ENCODE results near the gene GOPC.
A peak's percentile ranks its signal among the peaks of the same experiment; 100 is the strongest.

Gene GOPC

DNA sequence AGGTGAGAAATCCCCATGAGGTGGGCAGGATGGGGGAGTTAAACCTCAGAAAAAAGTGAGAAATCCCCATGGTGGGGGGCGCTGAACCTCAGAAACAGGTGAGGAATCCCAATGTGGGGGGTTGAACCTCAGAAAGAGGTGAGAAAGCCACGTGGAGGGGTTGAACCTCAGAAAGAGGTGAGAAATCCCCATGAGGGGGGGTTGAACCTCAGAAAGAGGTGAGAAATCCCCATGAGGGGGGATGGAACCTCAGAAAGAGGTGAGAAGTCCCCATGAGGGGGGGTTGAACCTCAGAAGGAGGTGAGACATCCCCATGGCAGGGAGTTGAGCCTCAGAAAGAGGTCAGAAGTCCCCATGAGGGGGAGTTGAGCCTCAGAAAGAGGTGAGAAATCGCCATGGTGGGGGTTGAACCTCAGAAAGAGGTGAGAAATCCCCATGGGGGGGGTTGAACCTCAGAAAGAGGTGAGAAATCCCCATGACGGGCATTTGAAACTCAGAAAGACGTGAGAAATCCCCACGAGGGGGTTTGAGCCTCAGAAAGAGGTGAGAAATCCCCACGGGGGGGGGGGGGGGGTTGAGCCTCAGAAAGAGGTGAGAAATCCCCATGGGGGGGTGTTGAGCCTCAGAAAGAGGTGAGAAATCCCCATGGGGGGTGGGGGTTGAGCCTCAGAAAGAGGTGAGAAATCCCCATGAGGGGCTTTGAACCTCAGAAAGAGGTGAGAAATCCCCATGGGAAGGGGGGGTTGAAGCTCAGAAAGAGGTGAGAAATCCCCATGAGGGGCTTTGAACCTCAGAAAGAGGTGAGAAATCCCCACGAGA is 14.3 kb upstream of the GOPC start:
- WGBS (ENCODE audit: insufficient coverage, insufficient read length) = no CpG with 5 or more reads among the region's 8 CpGs
- Histone ChIP-seq H3K36me3 (ENCODE audit: control insufficient read depth, insufficient read depth, low read length) (no peaks in the 10 kb centered on the region), H3K4me1 (ENCODE audit: control insufficient read depth, insufficient read depth, low read length) (no peaks in the 10 kb centered on the region; the same call in 1 of the 2 replicates), H3K27ac (ENCODE audit: low read length) (no peak overlapping the region), H3K4me3 (ENCODE audit: low read length) (no peak overlapping the region), H3K9me3 (ENCODE audit: control insufficient read depth, insufficient read depth, low read length) (no peaks in the 10 kb centered on the region), H3K27me3 (ENCODE audit: control insufficient read depth, insufficient read depth, low read length) (no peaks in the 10 kb centered on the region)
- no peak for DNase-seq (ENCODE audit: low read depth, low spot score)

DNA sequence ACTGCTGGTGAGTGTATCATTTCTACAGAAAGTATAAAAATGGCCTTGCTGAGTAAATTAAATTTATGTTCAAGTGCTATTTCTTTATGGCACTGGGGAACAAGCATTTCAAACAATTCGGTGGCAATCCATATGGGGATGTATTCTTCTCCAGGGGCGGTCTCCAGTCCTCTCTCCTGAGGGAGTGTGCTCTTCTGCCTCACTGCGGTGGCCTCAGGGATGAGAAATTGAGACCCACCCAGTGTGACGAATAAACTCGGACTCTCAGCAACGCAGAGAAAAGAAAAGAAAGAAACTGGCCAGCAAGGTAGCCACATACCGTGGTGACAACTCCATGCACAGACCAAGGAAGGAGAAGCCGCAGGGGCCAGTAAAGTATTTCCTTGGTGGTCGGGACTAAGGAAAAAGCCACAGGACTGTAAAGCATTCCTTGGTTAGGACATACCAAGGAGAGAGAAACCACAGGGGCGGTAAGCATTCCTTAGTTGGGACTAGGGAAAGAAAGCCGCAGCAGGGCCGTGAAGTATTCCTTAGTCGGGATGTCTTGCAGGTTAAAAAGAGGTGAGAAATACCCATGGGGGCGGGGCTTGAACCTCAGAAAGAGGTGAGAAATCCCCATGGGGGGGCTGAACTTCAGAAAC is 13.6 kb upstream of the GOPC start:
- DNase-seq (ENCODE audit: low read depth, low spot score) = no peak
- H3K9me3 ChIP-seq (ENCODE audit: control insufficient read depth, insufficient read depth, low read length) = no peaks in the 10 kb centered on the region
- no peak overlapping the region for H3K27ac ChIP-seq (ENCODE audit: low read length)
- WGBS (ENCODE audit: insufficient coverage, insufficient read length) = no CpG with 5 or more reads among the region's 14 CpGs
- no peaks in the 10 kb centered on the region for H3K36me3 ChIP-seq (ENCODE audit: control insufficient read depth, insufficient read depth, low read length)
- H3K4me3 ChIP-seq (ENCODE audit: low read length) = no peak overlapping the region
- H3K27me3 ChIP-seq (ENCODE audit: control insufficient read depth, insufficient read depth, low read length) = no peaks in the 10 kb centered on the region
- H3K4me1 ChIP-seq (ENCODE audit: control insufficient read depth, insufficient read depth, low read length) = no peaks in the 10 kb centered on the region; the same call in 1 of the 2 replicates

DNA sequence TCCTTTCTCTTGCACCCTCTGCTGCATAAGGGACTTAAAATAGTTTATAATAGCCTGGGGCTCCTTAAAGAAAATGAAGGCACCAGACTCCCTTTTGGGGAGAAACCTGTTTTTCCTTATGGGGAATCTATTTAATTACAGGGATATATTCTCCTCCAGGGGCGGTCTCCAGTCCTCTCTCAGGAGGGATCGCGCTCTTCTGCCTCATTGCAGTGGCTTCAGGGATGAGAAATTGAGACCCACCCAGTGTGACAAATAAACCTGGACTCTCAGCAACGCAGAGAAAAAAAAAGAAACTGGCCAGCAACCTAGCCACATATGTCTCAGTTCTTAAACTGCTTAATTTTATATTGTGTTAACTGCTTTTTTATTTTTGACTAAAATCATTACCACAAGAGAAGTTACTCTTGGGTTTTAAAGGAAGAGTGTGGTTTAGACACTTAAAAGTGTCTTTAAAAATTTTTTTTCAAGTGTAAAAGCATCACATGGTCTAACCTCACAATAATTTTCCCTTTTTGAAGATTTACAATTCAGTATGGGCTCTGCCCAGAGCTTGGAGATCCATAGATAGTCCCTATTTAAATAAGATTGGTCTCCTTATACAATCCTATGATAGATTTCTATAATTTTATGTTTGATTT is 11.7 kb upstream of the GOPC start:
- no peak for DNase-seq (ENCODE audit: low read depth, low spot score)
- H3K27ac ChIP-seq (ENCODE audit: low read length) = no peak overlapping the region
- no peak overlapping the region for H3K4me3 ChIP-seq (ENCODE audit: low read length)
- no peaks in the 10 kb centered on the region for H3K9me3 ChIP-seq (ENCODE audit: control insufficient read depth, insufficient read depth, low read length)
- H3K27me3 ChIP-seq (ENCODE audit: control insufficient read depth, insufficient read depth, low read length) = no peaks in the 10 kb centered on the region
- WGBS (ENCODE audit: insufficient coverage, insufficient read length) = no CpG with 5 or more reads among the region's 4 CpGs
- H3K4me1 ChIP-seq (ENCODE audit: control insufficient read depth, insufficient read depth, low read length) = no peaks in the 10 kb centered on the region; the same call in 1 of the 2 replicates
- no peaks in the 10 kb centered on the region for H3K36me3 ChIP-seq (ENCODE audit: control insufficient read depth, insufficient read depth, low read length)

DNA sequence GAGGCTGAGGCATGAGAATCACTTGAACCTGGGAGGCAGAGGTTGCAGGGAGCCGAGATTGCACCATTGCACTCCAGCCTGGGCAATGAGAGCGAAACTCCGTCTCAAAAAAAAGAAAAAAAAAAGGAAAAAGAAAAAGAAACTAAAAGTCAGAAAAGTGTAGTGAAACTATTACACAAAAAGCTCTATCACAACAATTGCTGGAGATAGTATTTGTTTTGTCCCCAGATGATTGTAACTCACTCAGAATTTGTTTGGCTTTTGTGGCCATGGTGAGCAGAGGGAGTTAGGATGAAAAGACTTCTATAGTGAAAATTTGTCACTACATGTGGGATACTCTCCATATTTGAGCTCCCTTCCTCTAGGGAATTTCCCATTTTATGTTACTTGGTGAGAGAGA is 5.2 kb upstream of the GOPC start:
- DNase-seq (ENCODE audit: low read depth, low spot score) = no peak
- H3K9me3 ChIP-seq (ENCODE audit: control insufficient read depth, insufficient read depth, low read length) = no peaks in the 10 kb centered on the region
- H3K27ac ChIP-seq (ENCODE audit: low read length) = no peak overlapping the region
- no peaks in the 10 kb centered on the region; the same call in 1 of the 2 replicates for H3K4me1 ChIP-seq (ENCODE audit: control insufficient read depth, insufficient read depth, low read length)
- no peaks in the 10 kb centered on the region for H3K36me3 ChIP-seq (ENCODE audit: control insufficient read depth, insufficient read depth, low read length)
- no peak overlapping the region for H3K4me3 ChIP-seq (ENCODE audit: low read length)
- WGBS (ENCODE audit: insufficient coverage, insufficient read length) = no CpG with 5 or more reads among the region's 3 CpGs
- H3K27me3 ChIP-seq (ENCODE audit: control insufficient read depth, insufficient read depth, low read length) = no peaks in the 10 kb centered on the region

DNA sequence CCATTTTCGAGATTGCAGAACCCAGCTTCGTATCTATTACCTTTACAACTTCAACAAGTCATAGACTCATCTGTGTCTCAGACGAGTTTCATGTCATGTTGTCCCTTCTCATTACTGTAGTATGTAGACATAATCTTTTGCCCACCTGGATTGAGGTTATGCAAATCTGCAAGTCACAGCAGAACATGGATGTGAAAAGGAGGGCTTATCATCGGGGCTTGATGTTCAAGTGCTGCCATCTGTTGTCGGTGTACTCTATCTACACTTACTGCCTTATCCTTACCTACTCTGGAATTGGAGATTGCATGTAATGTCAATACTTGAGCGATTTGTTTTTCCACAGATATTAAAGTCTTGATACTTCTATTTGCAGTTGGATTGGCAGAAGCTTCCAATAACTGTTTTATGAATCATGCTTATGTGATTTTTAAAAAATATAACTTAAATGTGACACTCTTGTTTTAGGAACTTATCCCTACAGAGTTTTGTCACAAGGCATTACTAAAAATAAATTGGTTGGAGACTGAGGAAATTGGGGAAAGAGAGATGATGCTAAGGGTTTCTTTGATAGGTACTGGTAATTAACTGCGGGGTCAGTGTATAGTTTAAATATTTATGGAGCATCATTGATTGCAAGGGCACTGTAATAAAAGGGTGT is 3.0 kb upstream of the GOPC start:
- no CpG with 5 or more reads among the region's 7 CpGs for WGBS (ENCODE audit: insufficient coverage, insufficient read length)
- H3K4me3 ChIP-seq (ENCODE audit: low read length) = no peak overlapping the region
- no peaks in the 10 kb centered on the region; the same call in 1 of the 2 replicates for H3K4me1 ChIP-seq (ENCODE audit: control insufficient read depth, insufficient read depth, low read length)
- no peaks in the 10 kb centered on the region for H3K36me3 ChIP-seq (ENCODE audit: control insufficient read depth, insufficient read depth, low read length)
- no peak for DNase-seq (ENCODE audit: low read depth, low spot score)
- no peaks in the 10 kb centered on the region for H3K9me3 ChIP-seq (ENCODE audit: control insufficient read depth, insufficient read depth, low read length)
- no peaks in the 10 kb centered on the region for H3K27me3 ChIP-seq (ENCODE audit: control insufficient read depth, insufficient read depth, low read length)
- no peak overlapping the region for H3K27ac ChIP-seq (ENCODE audit: low read length)

DNA sequence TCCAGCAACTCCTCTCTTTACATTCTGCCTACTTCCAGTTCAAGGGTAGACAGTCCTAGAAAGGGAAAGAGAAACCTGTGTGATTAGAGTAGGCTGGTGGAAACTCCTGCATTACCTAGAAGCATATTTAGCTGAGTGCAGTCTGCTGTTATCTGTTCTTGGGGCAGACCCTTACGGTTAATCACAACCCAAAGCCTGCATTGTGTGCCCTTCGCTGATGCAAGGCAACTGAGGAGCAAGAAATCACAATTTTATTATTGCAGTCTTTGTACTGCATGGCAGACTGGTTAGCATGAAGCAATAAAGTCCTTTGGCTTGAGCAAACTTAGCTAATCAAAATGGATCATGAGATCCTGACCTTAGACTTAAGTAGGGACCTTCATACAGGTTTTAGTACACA is 1.5 kb upstream of the GOPC start:
- Histone ChIP-seq H3K27ac (ENCODE audit: low read length) (no peak overlapping the region), H3K27me3 (ENCODE audit: control insufficient read depth, insufficient read depth, low read length) (no peaks in the 10 kb centered on the region), H3K36me3 (ENCODE audit: control insufficient read depth, insufficient read depth, low read length) (no peaks in the 10 kb centered on the region), H3K4me3 (ENCODE audit: low read length) (no peak overlapping the region), H3K4me1 (ENCODE audit: control insufficient read depth, insufficient read depth, low read length) (no peaks in the 10 kb centered on the region; the same call in 1 of the 2 replicates), H3K9me3 (ENCODE audit: control insufficient read depth, insufficient read depth, low read length) (no peaks in the 10 kb centered on the region)
- DNase-seq (ENCODE audit: low read depth, low spot score) = no peak
- no CpG with 5 or more reads among the region's 2 CpGs for WGBS (ENCODE audit: insufficient coverage, insufficient read length)

DNA sequence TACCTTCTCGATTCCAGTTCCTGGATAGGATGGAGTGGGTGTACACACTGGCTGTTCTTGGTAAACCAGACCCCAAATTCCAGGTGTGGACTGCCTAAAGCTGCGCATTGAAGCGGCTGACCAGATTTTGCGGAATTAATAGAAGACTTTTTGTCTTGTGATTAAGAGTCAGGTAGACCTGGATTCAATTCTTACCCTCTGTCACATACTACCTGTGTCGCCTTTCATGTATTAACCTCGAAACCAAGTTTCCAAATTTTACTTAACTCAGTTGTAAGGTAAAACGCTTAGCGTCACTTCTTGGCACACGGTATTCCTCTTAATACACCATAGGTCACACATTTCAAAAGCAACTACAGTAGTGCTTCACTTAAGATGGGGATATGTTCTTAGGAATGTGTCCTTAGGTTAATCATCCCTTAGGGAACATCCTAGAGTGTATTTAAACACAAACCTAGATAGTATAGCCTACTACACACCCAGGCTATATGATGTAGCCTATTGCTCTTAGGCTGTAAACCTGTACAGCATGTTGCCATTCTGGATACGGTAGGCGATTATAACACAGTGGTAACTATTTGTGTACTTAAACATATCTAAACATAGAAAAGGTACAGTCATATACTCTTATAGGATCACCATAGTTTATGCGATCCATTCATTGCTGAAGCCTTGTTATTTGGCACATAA is 733 bp upstream of the GOPC start:
- DNase-seq (ENCODE audit: low read depth, low spot score) = no peak
- Histone ChIP-seq H3K36me3 (ENCODE audit: control insufficient read depth, insufficient read depth, low read length) (no peaks in the 10 kb centered on the region), H3K9me3 (ENCODE audit: control insufficient read depth, insufficient read depth, low read length) (no peaks in the 10 kb centered on the region; the same call in 1 of the 2 replicates), H3K27ac (ENCODE audit: low read length) (no peak overlapping the region), H3K4me1 (ENCODE audit: control insufficient read depth, insufficient read depth, low read length) (no peaks in the 10 kb centered on the region; the same call in 1 of the 2 replicates), H3K27me3 (ENCODE audit: control insufficient read depth, insufficient read depth, low read length) (no peaks in the 10 kb centered on the region), H3K4me3 (ENCODE audit: low read length) (peak overlapping the region; percentile 50; the same call in 1 of the 2 replicates)
- no CpG with 5 or more reads among the region's 12 CpGs for WGBS (ENCODE audit: insufficient coverage, insufficient read length)

DNA sequence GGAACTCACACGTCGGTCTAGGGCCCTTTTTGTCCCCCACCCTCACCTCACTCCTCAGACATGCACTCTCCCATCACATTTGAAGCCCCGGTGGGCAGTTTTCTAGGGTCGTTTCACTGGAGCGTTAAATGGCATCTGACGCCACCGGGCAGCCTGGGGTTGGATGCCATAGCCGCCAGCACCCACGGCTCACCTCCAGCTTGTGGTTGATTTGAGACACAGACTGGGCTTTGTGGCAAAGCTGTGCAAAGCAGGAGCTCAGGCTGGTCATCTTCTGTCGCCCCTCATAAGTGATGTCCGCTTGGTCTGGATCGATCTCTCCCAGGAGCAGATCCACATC is 530 bp downstream of the GOPC start:
- Histone ChIP-seq H3K4me1 (ENCODE audit: control insufficient read depth, insufficient read depth, low read length) (no peaks in the 10 kb centered on the region; the same call in 1 of the 2 replicates), H3K4me3 (ENCODE audit: low read length) (peak overlapping the region; percentile 50; the same call in 1 of the 2 replicates), H3K36me3 (ENCODE audit: control insufficient read depth, insufficient read depth, low read length) (no peaks in the 10 kb centered on the region), H3K27me3 (ENCODE audit: control insufficient read depth, insufficient read depth, low read length) (no peaks in the 10 kb centered on the region), H3K27ac (ENCODE audit: low read length) (no peak overlapping the region), H3K9me3 (ENCODE audit: control insufficient read depth, insufficient read depth, low read length) (no peaks in the 10 kb centered on the region; the same call in 1 of the 2 replicates)
- WGBS (ENCODE audit: insufficient coverage, insufficient read length) = no CpG with 5 or more reads among the region's 12 CpGs
- DNase-seq (ENCODE audit: low read depth, low spot score) = no peak

DNA sequence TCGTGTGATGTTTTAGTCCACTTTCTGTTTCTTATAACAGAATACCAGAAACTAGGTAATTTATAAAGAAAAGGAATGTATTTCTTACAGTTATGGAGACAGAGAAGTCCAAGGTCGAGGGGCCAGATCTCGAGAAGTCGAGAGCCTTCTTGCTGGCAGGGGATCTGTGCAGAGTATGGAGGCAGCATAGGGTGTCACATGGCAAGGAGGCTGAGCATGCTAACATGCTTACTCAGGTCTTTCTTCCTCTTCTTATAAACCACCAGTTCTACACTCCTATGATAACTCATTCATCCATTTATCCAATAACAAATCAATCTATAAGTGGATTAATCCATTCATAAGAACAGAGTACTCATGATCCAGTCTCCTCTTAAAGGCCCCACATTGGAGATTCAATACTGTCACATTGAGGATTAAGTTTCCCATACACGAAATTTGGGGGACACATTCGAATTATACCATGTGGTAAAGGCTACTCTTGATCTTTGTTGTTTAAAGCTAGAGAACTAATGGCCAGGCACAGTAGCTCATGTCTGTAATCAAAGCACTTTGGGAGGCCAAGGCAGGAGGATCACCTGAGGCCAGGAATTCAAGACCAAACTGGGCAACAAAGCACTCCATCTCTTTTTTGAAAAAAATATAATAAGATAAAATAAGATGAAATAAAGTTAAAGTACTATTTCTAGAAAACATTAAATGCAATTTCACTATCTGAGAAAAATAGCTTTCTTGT is 2.1 kb downstream of the GOPC start:
- H3K27me3 ChIP-seq (ENCODE audit: control insufficient read depth, insufficient read depth, low read length) = no peaks in the 10 kb centered on the region
- WGBS (ENCODE audit: insufficient coverage, insufficient read length) = no CpG with 5 or more reads among the region's 6 CpGs
- DNase-seq (ENCODE audit: low read depth, low spot score) = no peak
- no peak overlapping the region for H3K27ac ChIP-seq (ENCODE audit: low read length)
- H3K9me3 ChIP-seq (ENCODE audit: control insufficient read depth, insufficient read depth, low read length) = no peaks in the 10 kb centered on the region; the same call in 1 of the 2 replicates
- no peak overlapping the region for H3K4me3 ChIP-seq (ENCODE audit: low read length)
- H3K4me1 ChIP-seq (ENCODE audit: control insufficient read depth, insufficient read depth, low read length) = no peaks in the 10 kb centered on the region; the same call in 1 of the 2 replicates
- H3K36me3 ChIP-seq (ENCODE audit: control insufficient read depth, insufficient read depth, low read length) = no peaks in the 10 kb centered on the region
